SK-N-SH (cell line): ENCODE data around the gene ACVRL1. TPM values are rescaled to one million over a fixed set of nuclear protein-coding genes. Genes with fewer than 3 reads are reported as not detected.

Experiments used
- CTCF ChIA-PET: fragments of 300-600, 350-600 bp; formaldehyde crosslinking; extraction: SDS; loops from one replicate; lab custom pipeline; 2021; lab: Yijun Ruan, JAX
- POLR2A ChIA-PET: fragments of 350-600 bp; sonication (Branson Sonifier 250); formaldehyde crosslinking; extraction: SDS; loops from one replicate; lab custom pipeline; 2020; ENCODE audit warnings: antibody characterized with exemption, inconsistent platforms; lab: Yijun Ruan, JAX
- DNase-seq: peaks from one replicate; pipeline ENCODE4 v3.0.0; 2012
- H2AFZ ChIP-seq: fragments of 200-600 bp; sonication (generic); 2 replicates; pipeline ENCODE4 v1.8.1; 2016; ENCODE audit warnings: antibody characterized with exemption, mild to moderate bottlenecking, low read depth
- H3F3A ChIP-seq: fragments of 200-600 bp; sonication (generic); replicated peaks from 2 replicates; pipeline ENCODE3; 2016; ENCODE audit warnings: antibody characterized with exemption, mild to moderate bottlenecking; ENCODE audit not compliant: insufficient read depth
- H3K27ac ChIP-seq, 2 experiments: fragments of 200-500 bp in 1 of 2; fragments of 200-600 bp in 1 of 2; sonication (Bioruptor generic) in 1 of 2; sonication (generic), shearing (Covaris generic) in 1 of 2; 2 replicates each; pipeline versions ENCODE4 v1.5.1 to v1.6.1; 2014 to 2016; ENCODE audit warnings: low read depth in 2 of 2, inconsistent platforms in 1 of 2, low read length in 1 of 2, mild to moderate bottlenecking in 1 of 2, mixed read lengths in 1 of 2
- H3K27me3 ChIP-seq: fragments of 200-600 bp; sonication (generic), shearing (Covaris generic); 2 replicates; pipeline ENCODE4 v1.6.1; 2016; ENCODE audit warnings: mixed run types; ENCODE audit not compliant: insufficient read depth
- H3K36me3 ChIP-seq, 2 experiments: fragments of 200-500 bp in 1 of 2; fragments of 200-600 bp in 1 of 2; sonication (Bioruptor generic) in 1 of 2; sonication (generic) in 1 of 2; replicated peaks in 1 of 2; 2 replicates each; pipeline versions ENCODE3 to v1.5.1; 2014 to 2016; ENCODE audit warnings: low read length in 1 of 2, mild to moderate bottlenecking in 1 of 2; ENCODE audit not compliant: insufficient read depth in 2 of 2, control insufficient read depth in 1 of 2
- H3K4me1 ChIP-seq, 2 experiments: fragments of 200-500 bp in 1 of 2; fragments of 200-600 bp in 1 of 2; sonication (Bioruptor generic) in 1 of 2; sonication (generic), shearing (Covaris generic) in 1 of 2; 2 replicates each; pipeline versions ENCODE4 v1.5.1 to v1.6.1; 2014 to 2016; ENCODE audit warnings: low read depth in 1 of 2, low read length in 1 of 2, mixed run types in 1 of 2; ENCODE audit not compliant: insufficient read depth in 2 of 2, control insufficient read depth in 1 of 2
- H3K4me2 ChIP-seq: fragments of 200-600 bp; sonication (generic), shearing (Covaris generic); 2 replicates; pipeline ENCODE4 v1.6.1; 2017; ENCODE audit warnings: mixed run types
- H3K4me3 ChIP-seq, 2 experiments: fragments of 200-500 bp in 1 of 2; fragments of 200-600 bp in 1 of 2; sonication (Bioruptor generic) in 1 of 2; sonication (generic), shearing (Covaris generic) in 1 of 2; 2 replicates each; pipeline versions ENCODE4 v1.5.1 to v1.8.1; 2014 to 2016; ENCODE audit warnings: low read depth in 2 of 2, inconsistent platforms in 1 of 2, low read length in 1 of 2, mild to moderate bottlenecking in 1 of 2, mixed read lengths in 1 of 2, moderate library complexity in 1 of 2
- H3K79me2 ChIP-seq: fragments of 200-600 bp; sonication (generic); 2 replicates; pipeline ENCODE4 v1.8.1; 2017; ENCODE audit warnings: mild to moderate bottlenecking; ENCODE audit not compliant: insufficient read depth
- H3K9ac ChIP-seq: fragments of 200-600 bp; sonication (generic); 2 replicates; pipeline ENCODE4 v1.6.1; 2017; ENCODE audit warnings: mixed run types
- H3K9me2 ChIP-seq: fragments of 200-600 bp; sonication (generic); 2 replicates; pipeline ENCODE4 v1.6.1; 2017; ENCODE audit warnings: mixed run types
- H3K9me3 ChIP-seq: fragments of 200-600 bp; sonication (generic); 2 replicates; pipeline ENCODE4 v1.6.1; 2017; ENCODE audit warnings: mixed run types, mild to moderate bottlenecking, moderate library complexity
- H4K20me1 ChIP-seq: fragments of 200-600 bp; sonication (generic); 2 replicates; pipeline ENCODE4 v1.6.1; 2017; ENCODE audit warnings: mild to moderate bottlenecking, mixed run types; ENCODE audit not compliant: insufficient read depth
- CTCF ChIP-seq: fragments of 200-600 bp; sonication (generic); IDR thresholded peaks from 2 replicates; pipeline ENCODE4 v1.6.1; 2017; ENCODE audit warnings: antibody characterized with exemption, mild to moderate bottlenecking, moderate library complexity
- EZH2phosphoT487 ChIP-seq: fragments of 200-600 bp; sonication (generic); IDR thresholded peaks from 2 replicates; pipeline ENCODE4 v1.6.1; 2017; ENCODE audit warnings: low read depth, mixed run types, mild to moderate bottlenecking, antibody characterized with exemption, moderate library complexity, borderline replicate concordance
- FOXJ3 ChIP-seq: sonication (generic); formaldehyde crosslinking; IDR thresholded peaks from 2 replicates; pipeline ENCODE4 v1.5.1; 2020; ENCODE audit warnings: mild to moderate bottlenecking, missing genetic modification reagents
- FOXM1 ChIP-seq: IDR thresholded peaks from 2 replicates; pipeline ENCODE4 v1.4.0; 2012; ENCODE audit warnings: low read depth, mild to moderate bottlenecking
- MXI1 ChIP-seq: IDR thresholded peaks from 2 replicates; pipeline ENCODE4 v1.6.1; 2012; ENCODE audit warnings: mild to moderate bottlenecking, low read depth, low read length, improper control_type of control experiment
- NRF1 ChIP-seq: IDR thresholded peaks from 2 replicates; pipeline ENCODE4 v1.6.1; 2012; ENCODE audit warnings: low read depth, mild to moderate bottlenecking, low read length
- POLR2AphosphoS5 ChIP-seq: IDR thresholded peaks from 2 replicates; pipeline ENCODE4 v1.6.1; 2012; ENCODE audit warnings: low read depth, low read length
- RCOR1 ChIP-seq: fragments of 150-350 bp; IDR thresholded peaks from 2 replicates; pipeline ENCODE4 v1.6.1; 2017; ENCODE audit warnings: antibody characterized with exemption, low read length
- RFX5 ChIP-seq: IDR thresholded peaks from 2 replicates; pipeline ENCODE4 v1.6.1; 2012; ENCODE audit warnings: mild to moderate bottlenecking, improper control_type of control experiment, low read length
- SIN3A ChIP-seq: IDR thresholded peaks from 2 replicates; pipeline ENCODE4 v1.6.1; 2012; ENCODE audit warnings: low read depth, mild to moderate bottlenecking, low read length, moderate library complexity, borderline replicate concordance
- USF1 ChIP-seq: IDR thresholded peaks from 2 replicates; pipeline ENCODE4 v1.4.0; 2012; ENCODE audit warnings: low read depth, borderline replicate concordance
- USF2 ChIP-seq: fragments of 150-350 bp; IDR thresholded peaks from 2 replicates; pipeline ENCODE4 v1.6.1; 2017; ENCODE audit warnings: antibody characterized with exemption, low read length, low read depth, borderline replicate concordance
- YY1 ChIP-seq: IDR thresholded peaks from 2 replicates; pipeline ENCODE4 v1.4.0; 2012; ENCODE audit warnings: low read depth, mild to moderate bottlenecking
- WGBS: methylation state at CpG from one replicate; pipeline ENCODE4 v1.1.6; 2017; ENCODE audit warnings: low lambda C conversion rate; 5-methylcytosine and 5-hydroxymethylcytosine counted together
- polyA plus RNA-seq, 3 experiments: library from polyadenylated mRNA; depleted of rRNA; stranded (reverse); fragments of >200 nt; gene quantifications; 2 replicates each; pipeline ENCODE4 v1.2.3, GENCODE V29; 2012

ACVRL1 gene
- polyA plus RNA-seq, 1 of the 3 experiments (the other 2 are of a cell fraction), result 0.07 TPM

- no peak for TF ChIP-seq SIN3A
- no peak for TF ChIP-seq USF2
- TF ChIP-seq YY1, result no peak
- TF ChIP-seq FOXM1, result no peak
- TF ChIP-seq FOXJ3 (CRISPR knock-in tag), result no peak
- no peak for TF ChIP-seq USF1
- no peak for TF ChIP-seq RCOR1
- TF ChIP-seq NRF1, result no peak
- ChIA-PET CTCF (interaction anchor here (0.9 to 2.8 kb wide), 4 partner anchors 41 to 73 kb away, joined by 3 to 14 read pairs (median 5); no protein-coding TSS in a partner anchor), POLR2A (interaction anchor here (0.6 kb wide), 1 partner anchor 581 kb away, joined by 3 read pairs; no protein-coding TSS in a partner anchor)
- Histone ChIP-seq H3K4me2 (peak overlapping the region; percentile 99), H3K4me1 (peaks cover 6 to 20% of the 10 kb centered on the region in 2 experiments; a peak in 2 of 4 replicates), H3K27me3 (0 out of 2 replicates have a peak, but pooled peaks cover 9% of the 10 kb centered on the region), H3K9me3 (no peaks in the 10 kb centered on the region), H3K27ac (peak overlapping the region in 1 of 2 experiments; percentile 89; a peak in 2 of 4 replicates), H3F3A (peaks cover 11% of the 10 kb centered on the region), H4K20me1 (no peaks in the 10 kb centered on the region), H2AFZ (peak overlapping the region; percentile 71; the same call in 1 of the 2 replicates), H3K4me3 (peak overlapping the region; percentile 84 to 94), H3K9ac (peak overlapping the region; percentile 92), H3K9me2 (no peaks in the 10 kb centered on the region), H3K79me2 (peaks cover 40% of the 10 kb centered on the region), H3K36me3 (peaks cover 0 to 7% of the 10 kb centered on the region in 2 experiments)
- 3% methylated on average over 25 of the region's 50 CpGs for WGBS
- peak; percentile 30 for DNase-seq
Observed at GRCh38 chr12:51951843-51952722, 44.8 kb downstream of the ACVRL1 start.

- Histone ChIP-seq H3K79me2 (peaks cover 44% of the 10 kb centered on the region), H3F3A (peaks cover 11% of the 10 kb centered on the region), H3K36me3 (peaks cover 0 to 7% of the 10 kb centered on the region in 2 experiments), H3K4me1 (peaks cover 6 to 20% of the 10 kb centered on the region in 2 experiments; a peak in 2 of 4 replicates), H3K9me2 (no peaks in the 10 kb centered on the region), H3K4me3 (peak overlapping the region; percentile 51 to 94), H4K20me1 (no peaks in the 10 kb centered on the region; the same call in 1 of the 2 replicates), H3K9ac (peak overlapping the region; percentile 30; the same call in 1 of the 2 replicates), H2AFZ (no peak overlapping the region), H3K27me3 (0 out of 2 replicates have a peak, but pooled peaks cover 9% of the 10 kb centered on the region), H3K27ac (peak overlapping the region in 1 of 2 experiments; percentile 89; a peak in 2 of 4 replicates), H3K9me3 (no peaks in the 10 kb centered on the region), H3K4me2 (peak overlapping the region; percentile 99)
- WGBS, result 50% methylated on average over 7 of the region's 8 CpGs
- POLR2A ChIA-PET, result no interaction called here
- CTCF ChIA-PET, result interaction anchor here (0.6 to 3.6 kb wide), 7 partner anchors 9 to 59 kb away, joined by 3 to 18 read pairs (median 4); no protein-coding TSS in a partner anchor
- TF ChIP-seq MXI1 (peak; percentile 49; the same call in 1 of the 2 replicates), CTCF (no peak), EZH2phosphoT487 (no peak), RFX5 (no peak), POLR2AphosphoS5 (no peak), FOXJ3 (CRISPR knock-in tag) (no peak)
- DNase-seq, result no peak
Observed at GRCh38 chr12:51953089-51953488, 45.8 kb downstream of the ACVRL1 start.
